SU-DHL-6 (cell line): ENCODE measurements around the gene SLF2.

Experiments used
- CTCF ChIP-seq: fragments of 200-600 bp; sonication (generic); IDR thresholded peaks from one replicate; pipeline ENCODE4 v1.5.1; 2017; ENCODE audit warnings: antibody characterized with exemption, mild to moderate bottlenecking, low read length, moderate library complexity; ENCODE audit not compliant: insufficient read depth, poor library complexity, severe bottlenecking
- EZH2phosphoT487 ChIP-seq: fragments of 200-600 bp; sonication (generic), shearing (Covaris generic); conservative IDR thresholded peaks from 2 replicates; pipeline ENCODE4 v1.6.1; 2018; ENCODE audit warnings: mild to moderate bottlenecking, antibody characterized with exemption, low read length, moderate library complexity, mixed read lengths

DNA sequence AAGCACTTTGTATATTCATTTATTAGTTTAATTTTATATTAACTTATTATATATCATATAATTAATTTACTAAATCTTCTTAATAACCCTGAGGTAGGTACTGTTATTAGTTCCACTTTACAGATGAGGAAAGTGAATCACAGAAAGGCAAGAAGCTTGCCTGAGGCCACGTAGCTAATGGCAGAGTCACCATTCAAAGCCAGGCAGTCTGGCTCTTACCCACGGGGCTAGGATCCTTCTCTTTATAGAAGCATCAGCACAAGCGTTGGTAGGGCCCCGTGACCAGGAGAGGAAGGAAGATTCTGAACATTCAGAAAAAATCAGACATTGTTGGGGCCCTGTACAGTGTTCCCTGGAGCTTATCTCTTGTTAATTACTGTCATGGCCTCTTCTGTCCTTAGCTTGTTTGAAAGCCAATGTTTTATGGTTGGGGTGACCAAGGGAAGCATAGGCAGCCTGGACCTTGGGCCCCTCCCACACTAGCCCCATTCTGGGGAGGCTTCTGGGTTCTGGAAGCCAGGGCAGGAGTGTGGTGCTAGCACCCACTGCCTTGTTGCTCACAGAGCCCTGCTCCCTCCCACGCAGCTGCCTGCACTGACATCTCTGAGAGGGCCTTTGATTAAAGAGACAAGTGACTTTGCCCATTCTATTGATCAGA is 31.1 kb upstream of the SLF2 start:
- TF ChIP-seq CTCF, result no peak
- no peak for TF ChIP-seq EZH2phosphoT487
